H54 (cell line): ENCODE results near the gene ATF5.

Experiments used
- DNase-seq: peaks from one replicate; pipeline ENCODE4 v3.0.0; 2011; ENCODE audit warnings: low spot score, mixed read lengths; ENCODE audit not compliant: insufficient read length
- FAIRE-seq: peaks from 3 replicates; lab custom pipeline; 2011; peaks lifted over from hg19 to GRCh38; lab: Jason Lieb, UNC
- POLR2A ChIP-seq: IDR thresholded peaks from 2 replicates; pipeline ENCODE4 v1.6.1; 2011; ENCODE audit warnings: low read depth, mild to moderate bottlenecking, low read length

The ATF5 gene

GRCh38 chr19:49976496-49976895, 47.5 kb downstream of the ATF5 start:
- TF ChIP-seq POLR2A: no peak
- no peak for DNase-seq
- FAIRE-seq: no peak

GRCh38 chr19:49977076-49977475, 48.1 kb downstream of the ATF5 start:
- TF ChIP-seq POLR2A: no peak
- FAIRE-seq: no peak
- DNase-seq: no peak

GRCh38 chr19:49977881-49978280, 48.9 kb downstream of the ATF5 start:
- FAIRE-seq (no peak), DNase-seq (no peak)
- no peak for TF ChIP-seq POLR2A

- FAIRE-seq: no peak
- no peak for TF ChIP-seq POLR2A
- DNase-seq: no peak
Observed at GRCh38 chr19:49978324-49978723, 49.3 kb downstream of the ATF5 start.

GRCh38 chr19:49981603-49982593, 52.9 kb downstream of the ATF5 start:
- DNase-seq (no peak), FAIRE-seq (no peak)
- no peak for TF ChIP-seq POLR2A
